ENCODE measurements around the gene ZNF324.

DNA sequence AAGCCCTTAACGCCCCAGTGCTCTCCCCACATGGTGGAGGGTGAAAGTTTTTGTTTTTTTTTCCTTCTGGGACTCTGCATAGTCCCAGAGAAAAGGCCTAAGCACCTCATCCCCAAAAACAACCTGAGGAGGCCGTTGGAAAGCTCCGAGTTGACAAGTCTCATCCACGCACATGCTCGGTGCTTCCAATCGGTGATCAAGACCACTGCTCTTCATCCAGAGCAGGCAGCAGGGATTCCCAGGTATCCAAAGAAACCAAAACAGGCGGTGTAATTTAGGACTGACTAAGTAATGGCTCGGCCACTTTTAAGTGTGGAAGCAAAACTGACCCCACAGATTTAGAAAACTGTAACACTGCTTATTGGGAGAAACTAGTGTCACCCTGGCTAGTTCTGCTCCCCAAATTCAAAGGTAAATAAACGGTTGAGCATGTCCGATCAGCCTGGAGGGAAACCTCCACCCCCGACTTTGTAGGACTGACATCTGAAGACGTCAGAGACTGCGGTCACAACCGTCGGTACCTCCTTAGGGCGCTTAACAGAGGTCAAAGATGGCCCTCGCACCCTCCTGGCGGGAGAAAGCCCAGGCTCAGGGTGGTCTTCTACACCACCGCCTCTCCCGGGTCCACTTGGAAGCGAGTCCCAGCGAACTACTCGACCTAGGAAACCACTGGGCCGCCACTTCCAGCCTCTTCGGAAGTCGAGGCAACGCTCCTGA, 8.3 kb downstream of the ZNF324 start:
- TF ChIP-seq, protein P1, sequence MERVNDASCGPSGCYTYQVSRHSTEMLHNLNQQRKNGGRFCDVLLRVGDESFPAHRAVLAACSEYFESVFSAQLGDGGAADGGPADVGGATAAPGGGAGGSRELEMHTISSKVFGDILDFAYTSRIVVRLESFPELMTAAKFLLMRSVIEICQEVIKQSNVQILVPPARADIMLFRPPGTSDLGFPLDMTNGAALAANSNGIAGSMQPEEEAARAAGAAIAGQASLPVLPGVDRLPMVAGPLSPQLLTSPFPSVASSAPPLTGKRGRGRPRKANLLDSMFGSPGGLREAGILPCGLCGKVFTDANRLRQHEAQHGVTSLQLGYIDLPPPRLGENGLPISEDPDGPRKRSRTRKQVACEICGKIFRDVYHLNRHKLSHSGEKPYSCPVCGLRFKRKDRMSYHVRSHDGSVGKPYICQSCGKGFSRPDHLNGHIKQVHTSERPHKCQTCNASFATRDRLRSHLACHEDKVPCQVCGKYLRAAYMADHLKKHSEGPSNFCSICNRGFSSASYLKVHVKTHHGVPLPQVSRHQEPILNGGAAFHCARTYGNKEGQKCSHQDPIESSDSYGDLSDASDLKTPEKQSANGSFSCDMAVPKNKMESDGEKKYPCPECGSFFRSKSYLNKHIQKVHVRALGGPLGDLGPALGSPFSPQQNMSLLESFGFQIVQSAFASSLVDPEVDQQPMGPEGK (CRISPR knock-in tag; IDR thresholded peaks at IDR 0.05; ENCODE audit: borderline replicate concordance) = no peak
- TF ChIP-seq OSR1 (CRISPR knock-in tag; IDR thresholded peaks at IDR 0.05) = no peak
- no peak for TF ChIP-seq RARB (CRISPR knock-in tag; IDR thresholded peaks at IDR 0.05)
- TF ChIP-seq ZC3H10 (CRISPR knock-in tag; IDR thresholded peaks at IDR 0.05) = no peak
- TF ChIP-seq ESRRG (CRISPR knock-in tag; IDR thresholded peaks at IDR 0.05) = no peak
- no peak for TF ChIP-seq TOX (CRISPR knock-in tag; IDR thresholded peaks at IDR 0.05; ENCODE audit: borderline replicate concordance)
- no peak for TF ChIP-seq PPARA (CRISPR knock-in tag; IDR thresholded peaks at IDR 0.05; ENCODE audit: borderline replicate concordance)
